Kidney capillary endothelial cell (primary cell): ENCODE data around the gene LCE1C.

ENCODE experiments used
- DNase-seq: peaks from one replicate; pipeline ENCODE4 v3.0.0-alpha.2; 2018; ENCODE audit warnings: low spot score

The LCE1C gene

GRCh38 chr1:152759453-152760173 is 46.8 kb downstream of the LCE1C start:
- DNase-seq = no peak

GRCh38 chr1:152758636-152759035 is 47.8 kb downstream of the LCE1C start:
- DNase-seq = no peak

GRCh38 chr1:152757747-152758146 is 48.7 kb downstream of the LCE1C start, which contains the start of gene KPRP:
Gene KPRP (plus strand): TSS chr1:152758025. CDS start chr1:152759589, 1,564 bp downstream.
- DNase-seq = no peak

- DNase-seq = no peak
Measured at GRCh38 chr1:152756872-152757271, 49.6 kb downstream of the LCE1C start.
